Lung (tissue), 12 donors: ENCODE measurements around the gene POR. TPM values are rescaled to one million over a fixed set of nuclear protein-coding genes. Genes with fewer than 3 reads are reported as not detected.

Experiments used
- ATAC-seq: fragments of 200-7000 bp; cut with Tn5 transposase; one replicate; pipeline ENCODE4 v1.9.1; 2020; ENCODE audit warnings: moderate number of reproducible peaks; ENCODE audit not compliant: insufficient read depth, low FRiP score
- DNase-seq, 3 donors: peaks; one replicate each; pipeline ENCODE4 v3.0.0-alpha.2; 2013 to 2017
- H3K27ac ChIP-seq, 2 donors: one replicate each; pipeline ENCODE4 v1.5.1; 2013; ENCODE audit warnings: mild to moderate bottlenecking in 2 of 2, moderate library complexity in 2 of 2, control low read depth in 1 of 2, inconsistent platforms in 1 of 2, low read depth in 1 of 2, low read length in 1 of 2
- H3K27me3 ChIP-seq, 3 donors: one replicate each; pipeline ENCODE4 v1.5.1; 2013; ENCODE audit warnings: low read length in 2 of 3; ENCODE audit not compliant: control insufficient read depth in 3 of 3, insufficient read depth in 3 of 3
- H3K36me3 ChIP-seq, 4 donors: one replicate each; pipeline ENCODE4 v1.5.1; 2013; ENCODE audit warnings: low read length in 4 of 4, mild to moderate bottlenecking in 1 of 4, moderate library complexity in 1 of 4; ENCODE audit not compliant: control insufficient read depth in 4 of 4, insufficient read depth in 4 of 4
- H3K4me1 ChIP-seq, 5 donors: one replicate each; pipeline ENCODE4 v1.5.1; 2013; ENCODE audit warnings: low read length in 5 of 5, mild to moderate bottlenecking in 2 of 5, moderate library complexity in 1 of 5; ENCODE audit not compliant: control insufficient read depth in 5 of 5, insufficient read depth in 5 of 5
- H3K4me3 ChIP-seq: one replicate; pipeline ENCODE4 v1.5.1; 2013; ENCODE audit warnings: mild to moderate bottlenecking, control low read depth, moderate library complexity
- H3K9ac ChIP-seq, 2 donors: one replicate each; pipeline ENCODE4 v1.5.1; 2013; ENCODE audit warnings: low read length in 2 of 2, control low read depth in 1 of 2; ENCODE audit not compliant: insufficient read depth in 1 of 2
- H3K9me3 ChIP-seq, 4 donors: one replicate each; pipeline ENCODE4 v1.5.1; 2013; ENCODE audit warnings: low read length in 3 of 4, mild to moderate bottlenecking in 1 of 4, moderate library complexity in 1 of 4; ENCODE audit not compliant: control insufficient read depth in 4 of 4, insufficient read depth in 3 of 4
- WGBS, 2 donors: extraction: QIAGEN DNeasy Blood & Tissue Kit; methylation state at CpG; one replicate each; pipeline ENCODE4 v1.1.7; 2013; 5-methylcytosine and 5-hydroxymethylcytosine counted together
- polyA plus RNA-seq, 2 donors: library from polyadenylated mRNA; stranded (reverse); fragments of 200-250 nt; gene quantifications; one replicate each; pipeline ENCODE4 v1.2.1, GENCODE V29; 2013
- total RNA-seq, 2 donors: library from RNA; depleted of rRNA in 1 of 2; stranded (reverse); fragments of >200 nt in 1 of 2; gene quantifications; one replicate each; pipeline ENCODE4 v1.2.1, GENCODE V29; 2014 to 2021
- TF ChIP-seq, protein P1 (sequence below): IDR thresholded peaks from 2 replicates; pipeline ENCODE4 v1.5.1; 2012; ENCODE audit warnings: mild to moderate bottlenecking; ENCODE audit errors: control extremely low read depth, extremely low read depth
- donor health status: control.
- donor health status: control.
- donor health status: Bipolar disorder and iron deficiency.
- donor health status: healthy.
- donor health status: DM: yes; HTN: yes; CAD: no.

POR gene
- total and polyA plus RNA-seq, 4 donors, result 111 to 305 (median 264) TPM

DNA sequence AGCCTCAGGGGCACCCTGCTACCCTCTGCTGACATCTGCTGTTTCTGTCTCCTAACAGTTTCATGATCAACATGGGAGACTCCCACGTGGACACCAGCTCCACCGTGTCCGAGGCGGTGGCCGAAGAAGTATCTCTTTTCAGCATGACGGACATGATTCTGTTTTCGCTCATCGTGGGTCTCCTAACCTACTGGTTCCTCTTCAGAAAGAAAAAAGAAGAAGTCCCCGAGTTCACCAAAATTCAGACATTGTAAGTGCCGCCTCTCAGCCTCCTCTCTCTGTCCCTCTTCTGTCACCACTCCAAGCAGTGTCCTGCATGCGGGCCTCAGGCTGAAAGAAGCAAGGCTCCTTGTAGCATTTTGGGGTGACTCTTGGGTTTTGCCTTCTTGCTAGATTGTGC, 39.0 kb downstream of the POR start:
- 50 to 76% methylated on average over 11 of the region's 11 CpGs for WGBS, 2 donors
- TF ChIP-seq, protein P1, sequence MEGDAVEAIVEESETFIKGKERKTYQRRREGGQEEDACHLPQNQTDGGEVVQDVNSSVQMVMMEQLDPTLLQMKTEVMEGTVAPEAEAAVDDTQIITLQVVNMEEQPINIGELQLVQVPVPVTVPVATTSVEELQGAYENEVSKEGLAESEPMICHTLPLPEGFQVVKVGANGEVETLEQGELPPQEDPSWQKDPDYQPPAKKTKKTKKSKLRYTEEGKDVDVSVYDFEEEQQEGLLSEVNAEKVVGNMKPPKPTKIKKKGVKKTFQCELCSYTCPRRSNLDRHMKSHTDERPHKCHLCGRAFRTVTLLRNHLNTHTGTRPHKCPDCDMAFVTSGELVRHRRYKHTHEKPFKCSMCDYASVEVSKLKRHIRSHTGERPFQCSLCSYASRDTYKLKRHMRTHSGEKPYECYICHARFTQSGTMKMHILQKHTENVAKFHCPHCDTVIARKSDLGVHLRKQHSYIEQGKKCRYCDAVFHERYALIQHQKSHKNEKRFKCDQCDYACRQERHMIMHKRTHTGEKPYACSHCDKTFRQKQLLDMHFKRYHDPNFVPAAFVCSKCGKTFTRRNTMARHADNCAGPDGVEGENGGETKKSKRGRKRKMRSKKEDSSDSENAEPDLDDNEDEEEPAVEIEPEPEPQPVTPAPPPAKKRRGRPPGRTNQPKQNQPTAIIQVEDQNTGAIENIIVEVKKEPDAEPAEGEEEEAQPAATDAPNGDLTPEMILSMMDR, result no peak
- peak overlapping the region in 1 of 2 donors; percentile 68 for H3K27ac ChIP-seq
- H3K9me3 ChIP-seq, result no peaks in the 10 kb centered on the region
- H3K27me3 ChIP-seq, result no peaks in the 10 kb centered on the region
- H3K36me3 ChIP-seq, result peaks cover 9 to 23% (median 16%) of the 10 kb centered on the region in 4 donors
- no peak for ATAC-seq
- no peak overlapping the region for H3K4me3 ChIP-seq
- H3K9ac ChIP-seq, result no peak overlapping the region
- no peak for DNase-seq
- peaks cover 0 to 7% (median 0%) of the 10 kb centered on the region in 5 donors for H3K4me1 ChIP-seq

DNA sequence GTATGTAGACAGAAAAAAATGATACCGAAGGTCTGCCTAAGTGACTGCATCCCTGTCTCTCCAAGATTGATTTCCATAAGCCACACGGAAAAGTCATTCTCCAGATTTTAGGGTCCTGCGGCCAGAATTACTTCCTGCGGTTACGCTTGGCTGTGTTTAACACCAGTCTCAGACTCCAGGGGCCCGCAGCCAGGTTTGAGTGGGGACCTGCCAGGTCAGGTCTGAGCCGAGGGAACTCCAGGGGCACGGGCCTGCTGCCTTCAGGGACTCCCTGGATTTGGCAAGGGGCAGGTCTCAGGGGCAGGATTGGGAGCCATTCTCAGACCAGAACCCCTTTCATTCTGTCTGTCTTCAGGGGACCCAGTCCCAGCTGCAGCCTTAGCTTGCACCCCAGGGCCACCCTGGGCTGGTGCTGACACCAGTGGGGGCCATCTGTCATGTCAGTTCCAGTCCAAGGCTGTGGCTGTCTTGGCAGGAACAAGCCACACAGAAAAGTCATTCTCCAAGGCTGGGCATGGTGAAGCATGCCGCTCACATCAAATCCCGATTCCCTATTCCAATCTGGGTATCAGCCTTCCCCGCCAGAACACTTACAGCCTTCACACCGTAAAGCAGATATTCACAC, 40.5 kb downstream of the POR start:
- Histone ChIP-seq H3K9me3 (no peaks in the 10 kb centered on the region), H3K4me1 (peaks cover 0 to 3% (median 0%) of the 10 kb centered on the region in 5 donors), H3K27me3 (no peaks in the 10 kb centered on the region), H3K36me3 (peaks cover 9 to 23% (median 18%) of the 10 kb centered on the region in 4 donors), H3K4me3 (no peak overlapping the region), H3K27ac (peak overlapping the region in 1 of 2 donors; percentile 26), H3K9ac (no peak overlapping the region)
- DNase-seq (peak in 1 of 3 donors; percentile 8), ATAC-seq (no peak)
- TF ChIP-seq, protein P1, result no peak
- 96 to 98% methylated on average over 12 of the region's 12 CpGs for WGBS, 2 donors

DNA sequence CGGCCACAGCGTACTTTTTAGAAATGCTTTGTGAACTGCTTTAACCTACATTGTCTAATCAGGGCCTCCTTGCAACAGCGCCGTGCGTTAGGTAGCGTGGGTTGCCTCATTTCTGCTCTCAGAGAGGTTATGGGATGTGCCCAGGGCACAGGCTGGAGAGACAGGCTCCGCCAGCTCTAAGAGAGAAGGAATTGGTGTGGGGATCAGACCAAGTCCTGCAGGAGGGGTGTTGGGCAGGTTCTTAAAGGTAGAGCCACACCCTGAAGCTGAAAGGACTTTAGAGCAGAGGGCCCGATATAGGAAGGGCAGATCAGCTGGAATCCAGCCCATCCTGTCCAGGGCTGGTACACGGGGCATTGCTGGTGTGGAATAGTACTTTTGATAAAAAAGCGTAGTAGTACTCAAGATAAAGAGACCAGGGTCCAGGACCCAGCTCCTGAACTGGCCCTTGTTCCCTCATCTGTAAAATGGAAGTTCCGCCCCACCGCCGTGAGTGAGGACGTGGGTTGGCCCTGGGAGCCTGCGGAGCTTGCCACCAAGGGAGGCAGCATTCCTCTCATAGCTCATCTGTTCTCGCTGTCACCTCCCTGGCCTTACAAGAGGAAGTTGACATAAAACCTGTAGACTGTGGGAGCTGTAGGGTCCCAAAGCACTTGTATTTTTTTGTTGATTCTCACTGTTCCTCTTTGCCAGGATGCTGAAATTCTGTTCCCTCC, 42.2 kb downstream of the POR start:
- Histone ChIP-seq H3K27me3 (no peaks in the 10 kb centered on the region), H3K4me1 (peaks cover 0 to 3% (median 0%) of the 10 kb centered on the region in 5 donors), H3K27ac (peak overlapping the region in 1 of 2 donors; percentile 81), H3K9me3 (no peaks in the 10 kb centered on the region), H3K36me3 (peaks cover 9 to 31% (median 19%) of the 10 kb centered on the region in 4 donors), H3K9ac (no peak overlapping the region), H3K4me3 (no peak overlapping the region)
- DNase-seq, result peak in 2 of 3 donors; percentile 13 to 32
- TF ChIP-seq, protein P1, result no peak
- ATAC-seq, result peak; percentile 77
- 68 to 69% methylated on average over 16 of the region's 16 CpGs for WGBS, 2 donors
